NT2/D1 (cell line): ENCODE measurements around the gene CACFD1.

Experiments
- YY1 ChIP-seq: IDR thresholded peaks from 2 replicates; pipeline ENCODE4 v1.6.1; 2011; ENCODE audit not compliant: insufficient read length, insufficient read depth
- ZNF274 ChIP-seq: IDR thresholded peaks from 2 replicates; pipeline ENCODE4 v1.6.1; 2011; ENCODE audit warnings: mild to moderate bottlenecking, low read depth, low read length

GRCh38 chr9:133426011-133426410 is 33.8 kb upstream of the CACFD1 start:
- TF ChIP-seq ZNF274 (no peak), YY1 (no peak)
